Measurements from ENCODE around the gene RNF111.
"Not testable (repeated sequence)": the region's sequence is repeated elsewhere in the genome, so short reads cannot be mapped to it uniquely, and the experiment has no call there.

Gene RNF111

GRCh38 chr15:58987491-58988005 is at the start of gene RNF111:
Gene RNF111 (plus strand): TSS chr15:58987663. CDS start chr15:59030823, 43,160 bp downstream.
- peak; percentile 81 to 96 for DNase-seq

GRCh38 chr15:58947179-58947578 is 40.3 kb upstream of the RNF111 start:
- no peak for DNase-seq

DNA sequence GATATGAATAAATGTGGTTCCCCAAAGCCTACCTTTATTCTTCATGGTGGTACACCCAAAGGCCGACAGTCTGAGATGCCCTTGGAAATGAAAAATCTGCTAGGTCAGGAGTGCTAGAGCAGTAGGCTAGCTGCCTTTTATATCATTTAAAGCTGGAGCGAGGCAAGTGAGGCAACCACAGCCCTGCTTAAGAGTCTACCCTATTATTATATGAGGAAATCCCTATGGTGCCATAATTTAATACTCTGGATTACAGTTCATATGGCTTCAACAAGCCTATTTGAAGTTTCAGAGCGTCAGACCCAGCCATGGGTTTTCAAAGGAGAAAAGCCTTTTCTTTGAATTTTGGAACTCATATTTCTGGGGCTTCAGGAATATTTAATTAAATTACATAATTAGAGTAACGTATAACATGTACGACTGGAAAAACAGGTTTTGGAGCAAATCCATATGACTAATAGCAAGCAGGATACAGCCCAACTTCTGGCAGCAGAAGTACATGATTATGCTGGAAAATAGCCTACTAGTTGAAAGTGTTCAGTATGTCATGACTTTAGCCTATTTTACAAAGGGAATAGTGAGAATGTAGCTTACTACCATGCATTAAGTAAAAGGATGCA is 36.0 kb upstream of the RNF111 start:
- DNase-seq, result no peak

DNA sequence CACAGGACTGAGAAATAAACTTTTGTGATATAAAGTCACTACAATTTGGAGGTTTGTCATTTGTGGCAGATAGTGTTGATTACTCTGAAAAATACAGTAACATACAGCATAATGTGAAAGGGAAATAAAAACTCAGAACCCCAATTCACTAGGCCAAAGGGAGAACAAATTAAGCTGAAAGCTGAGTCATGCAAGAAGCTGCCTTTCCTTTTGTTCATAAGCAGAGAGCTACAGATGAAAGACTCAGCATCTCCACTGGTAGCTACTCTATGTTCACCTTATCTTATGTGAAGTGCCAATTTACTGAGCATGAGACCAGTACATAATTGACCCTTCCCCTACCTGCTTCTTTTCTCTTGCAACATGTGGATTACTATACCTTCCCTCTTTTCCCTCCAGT is 34.7 kb upstream of the RNF111 start:
- no peak for DNase-seq

DNA sequence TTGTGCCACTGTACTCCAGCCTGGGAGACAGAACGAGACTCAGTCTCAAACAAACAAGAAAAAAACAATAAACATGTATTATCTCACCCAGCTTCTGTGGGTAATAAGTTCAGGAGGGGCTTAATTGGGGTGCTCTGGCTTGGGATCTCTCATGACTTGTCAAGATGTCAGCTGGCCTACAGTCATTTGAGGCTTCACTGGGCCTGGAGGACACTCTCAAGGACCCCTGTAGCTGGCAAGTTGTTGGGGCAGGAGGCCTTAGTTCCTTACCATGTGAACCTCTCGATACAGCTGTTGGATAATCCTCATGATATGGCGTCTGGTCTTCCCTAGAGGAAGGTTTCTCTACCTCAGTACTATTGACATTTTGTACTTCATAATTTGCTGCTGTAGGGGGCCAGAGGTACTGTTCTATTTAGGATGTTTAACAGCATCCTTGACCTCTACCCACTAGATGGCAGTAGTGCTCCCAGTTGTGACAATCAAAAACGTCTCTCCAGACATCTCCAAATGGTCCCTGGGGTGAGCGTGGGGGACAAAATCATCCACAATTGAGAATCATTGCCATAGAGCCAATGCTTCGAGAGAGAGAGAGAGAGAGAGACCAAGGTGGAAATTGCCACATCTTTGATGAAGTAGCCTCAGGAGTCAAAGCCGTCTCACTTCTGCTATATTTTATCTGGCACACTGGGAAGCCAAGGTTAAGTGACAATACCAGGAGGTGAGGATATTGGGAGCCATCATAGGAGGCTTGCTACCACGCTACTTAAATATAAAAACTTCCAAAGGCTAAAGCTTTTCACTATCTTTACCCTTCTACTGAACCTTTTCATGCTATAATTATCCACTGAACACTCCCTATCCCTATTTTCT is 30.1 kb upstream of the RNF111 start:
- peak; percentile 9 to 28 for DNase-seq

- DNase-seq, result no peak
Measured at GRCh38 chr15:58958811-58959210, 28.7 kb upstream of the RNF111 start.

DNA sequence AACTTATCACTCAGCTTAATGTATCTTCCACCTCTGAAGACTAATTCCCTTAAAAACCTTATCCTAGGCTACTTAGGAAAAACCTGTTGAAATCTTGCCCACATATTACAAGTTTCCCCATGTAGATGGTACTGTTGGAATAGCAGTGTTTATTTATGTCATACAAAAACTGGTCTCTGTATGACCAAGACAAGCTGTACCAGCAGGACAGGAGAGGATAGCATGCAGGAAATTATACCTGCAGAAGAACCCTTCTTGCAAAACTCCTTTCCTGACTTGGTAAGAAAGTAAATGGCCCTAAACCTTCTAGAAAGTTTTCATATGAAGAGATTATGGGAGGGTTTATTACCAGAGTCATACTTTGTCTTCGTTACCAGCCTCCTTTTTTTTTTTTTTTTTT is 25.3 kb upstream of the RNF111 start:
- no peak for DNase-seq

DNA sequence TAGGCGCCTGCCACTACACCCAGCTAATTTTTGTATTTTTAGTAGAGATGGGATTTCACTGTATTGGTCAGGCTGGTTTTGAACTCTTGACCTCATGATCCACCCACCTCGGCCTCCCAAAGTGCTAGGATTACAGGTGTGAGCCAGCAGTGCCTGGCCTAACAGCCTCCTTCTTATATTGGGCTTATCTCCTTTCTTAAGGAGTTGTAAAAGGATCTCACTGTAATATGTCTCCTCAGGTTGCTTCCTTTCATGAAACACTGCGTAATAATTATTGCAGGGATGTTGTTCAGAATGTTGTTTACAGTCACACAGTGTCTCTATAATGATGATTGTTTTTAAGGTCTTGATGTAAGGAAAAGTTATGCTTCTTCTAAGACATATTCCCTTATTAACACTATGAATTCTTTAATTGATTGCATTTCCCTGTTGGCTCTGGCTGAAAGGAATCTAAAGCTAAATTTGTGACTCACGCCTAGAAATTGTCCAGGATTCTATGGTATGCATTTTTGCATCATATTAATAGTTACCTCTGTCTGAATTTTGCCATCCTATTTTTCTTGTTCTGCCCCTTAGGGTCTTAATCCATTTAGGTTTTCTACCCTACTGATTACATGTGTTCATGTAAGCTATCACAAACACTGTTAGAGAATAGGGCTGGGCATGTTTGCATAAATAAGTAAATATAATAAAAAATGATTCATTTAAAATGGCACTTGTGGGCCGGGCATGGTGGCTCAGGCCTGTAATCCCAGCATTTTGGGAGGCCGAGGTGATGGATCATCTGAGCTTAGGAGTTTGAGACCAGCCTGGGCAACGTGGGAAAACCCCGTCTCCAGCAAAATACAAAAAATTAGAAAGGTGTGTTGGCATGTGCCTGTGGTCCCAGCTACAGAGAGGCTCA is 24.5 kb upstream of the RNF111 start:
- no peak for DNase-seq

GRCh38 chr15:58966698-58967097 is 20.8 kb upstream of the RNF111 start:
- DNase-seq, result no peak

DNA sequence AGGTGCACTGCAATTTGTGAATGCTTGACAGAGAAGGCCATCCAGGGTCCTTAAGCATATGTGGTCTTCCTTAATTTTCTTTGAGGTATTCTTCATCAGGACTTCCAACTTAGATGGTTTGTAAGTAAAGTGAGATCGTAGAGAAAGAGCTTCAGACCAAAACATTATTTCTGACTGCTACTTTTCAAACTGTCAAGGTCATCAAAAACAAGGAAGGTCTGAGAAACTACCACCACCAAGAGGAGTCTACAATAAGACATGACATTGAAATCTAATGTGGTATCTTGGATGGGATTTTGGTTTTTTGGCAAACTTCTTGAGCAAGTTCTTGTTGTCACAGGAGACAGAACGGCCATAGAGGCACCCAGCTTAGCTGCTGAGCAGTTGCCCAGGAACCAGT is 20.0 kb upstream of the RNF111 start:
- no peak for DNase-seq

DNA sequence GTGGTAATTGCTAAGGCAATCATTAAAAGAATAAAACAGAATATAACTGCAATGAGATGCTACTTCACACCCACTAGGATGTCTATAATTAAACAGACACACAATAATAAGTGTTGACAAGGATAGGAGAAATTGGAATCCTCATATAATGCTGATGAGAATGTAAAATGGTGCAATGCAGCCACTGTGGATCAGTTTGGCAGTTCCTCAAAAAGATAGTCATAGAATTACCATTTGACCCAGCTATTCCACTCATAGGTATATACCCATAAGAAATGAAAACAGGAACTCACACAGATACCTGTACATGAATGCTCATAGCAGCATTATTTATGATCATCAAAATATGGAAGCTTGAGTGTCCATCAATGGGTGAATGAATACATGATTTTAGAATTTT is 9.6 kb upstream of the RNF111 start:
- DNase-seq, result no peak

GRCh38 chr15:58980351-58980939 is 7.0 kb upstream of the RNF111 start:
- DNase-seq, result peak in 1 of 2 donors; percentile 73

GRCh38 chr15:58981808-58982475 is 5.5 kb upstream of the RNF111 start:
- DNase-seq, result no peak

DNA sequence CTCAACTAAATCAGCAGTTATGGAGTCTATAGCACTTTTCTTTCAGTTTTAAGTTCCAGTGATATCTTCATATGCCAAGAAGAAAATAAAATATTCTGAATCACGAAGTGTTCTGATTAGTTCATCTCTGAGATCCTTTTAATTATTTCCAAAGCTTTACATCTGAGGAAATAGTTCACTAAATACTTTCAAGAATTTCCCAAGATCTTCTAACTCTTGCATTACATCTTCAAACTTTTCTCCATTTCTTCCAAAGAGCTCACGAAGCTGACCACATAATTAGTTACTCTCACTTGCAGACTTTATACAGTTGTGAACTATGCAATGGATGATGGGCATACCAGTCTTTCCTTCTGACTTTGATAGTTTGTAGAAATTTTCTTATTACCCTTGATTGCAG is 4.2 kb upstream of the RNF111 start:
- DNase-seq, result no peak

- no peak for DNase-seq
Measured at GRCh38 chr15:58985443-58985842, 2.0 kb upstream of the RNF111 start.

GRCh38 chr15:58987036-58987435 is 427 bp upstream of the RNF111 start:
- no peak for DNase-seq

GRCh38 chr15:58988006-58988785 is 733 bp downstream of the RNF111 start:
- DNase-seq, result peak; percentile 61 to 69

DNA sequence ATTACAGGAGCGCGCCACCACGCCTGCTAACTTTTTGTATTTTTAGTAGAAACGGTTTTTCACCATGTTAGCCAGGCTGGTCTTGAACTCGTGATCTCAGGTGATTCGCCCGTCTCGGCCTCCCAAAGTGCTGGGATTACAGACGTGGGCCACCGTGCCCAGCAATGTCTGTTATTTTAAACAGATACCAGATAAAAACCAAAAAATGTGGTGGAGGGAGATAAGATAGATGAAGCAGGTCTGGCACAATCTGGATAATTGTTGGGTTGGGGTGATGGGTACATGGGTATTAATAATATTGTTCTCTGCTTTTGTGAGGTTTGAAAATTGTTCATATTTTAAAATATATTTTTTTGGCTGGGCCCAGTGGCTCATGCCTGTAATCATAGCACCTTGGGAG is 4.7 kb downstream of the RNF111 start:
- no peak for DNase-seq

GRCh38 chr15:58994906-58995453 is 7.5 kb downstream of the RNF111 start:
- DNase-seq, result no peak

GRCh38 chr15:58999694-59000093 is 12.2 kb downstream of the RNF111 start:
- no peak for DNase-seq

DNA sequence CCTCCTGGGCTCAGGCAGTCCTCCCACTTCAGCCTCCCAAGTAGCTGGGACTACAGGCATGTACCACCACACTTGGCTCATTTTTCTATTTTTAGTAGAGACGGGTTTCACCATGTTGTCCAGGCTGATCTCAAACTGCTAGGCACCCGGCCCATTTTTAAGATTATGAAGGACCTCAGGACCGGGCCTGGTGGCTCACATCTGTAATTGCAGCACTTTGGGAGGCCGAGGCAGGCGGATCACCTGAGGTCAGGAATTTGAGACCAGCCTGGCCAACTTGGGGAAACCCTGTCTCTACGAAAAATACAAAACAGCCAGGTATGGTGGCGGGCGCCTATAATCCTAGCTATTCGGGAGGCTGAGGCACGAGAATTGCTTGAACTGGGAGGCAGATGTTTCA is 12.8 kb downstream of the RNF111 start:
- not testable (repeated sequence) for DNase-seq

Measured in hippocampal formation (tissue), 2 donors.